Measurements from ENCODE around the gene ADRA2C.
"Not testable (repeated sequence)": the region's sequence is repeated elsewhere in the genome, so short reads cannot be mapped to it uniquely, and the experiment has no call there.

ADRA2C gene

GRCh38 chr4:3801521-3801920, 35.3 kb downstream of the ADRA2C start:
- no peak for DNase-seq

- no peak for DNase-seq
Observed at GRCh38 chr4:3801931-3802550, 35.9 kb downstream of the ADRA2C start.

- DNase-seq: no peak
Observed at GRCh38 chr4:3802571-3803474, 36.6 kb downstream of the ADRA2C start.

- no peak for DNase-seq
Observed at GRCh38 chr4:3803475-3803847, 37.3 kb downstream of the ADRA2C start.

GRCh38 chr4:3803946-3804345, 37.8 kb downstream of the ADRA2C start:
- no peak for DNase-seq

GRCh38 chr4:3805026-3805425, 38.8 kb downstream of the ADRA2C start:
- DNase-seq: no peak

GRCh38 chr4:3805731-3806130, 39.5 kb downstream of the ADRA2C start:
- DNase-seq: no peak

GRCh38 chr4:3807311-3807710, 41.1 kb downstream of the ADRA2C start:
- DNase-seq: no peak

GRCh38 chr4:3807822-3808496, 41.8 kb downstream of the ADRA2C start:
- no peak for DNase-seq

GRCh38 chr4:3808597-3808996, 42.4 kb downstream of the ADRA2C start:
- DNase-seq: no peak

- no peak for DNase-seq
Observed at GRCh38 chr4:3809028-3809427, 42.8 kb downstream of the ADRA2C start.

- DNase-seq: no peak
Observed at GRCh38 chr4:3809451-3810110, 43.4 kb downstream of the ADRA2C start.

GRCh38 chr4:3810111-3810680, 44.0 kb downstream of the ADRA2C start:
- DNase-seq: no peak

GRCh38 chr4:3810796-3811485, 44.8 kb downstream of the ADRA2C start:
- no peak for DNase-seq

GRCh38 chr4:3811621-3812020, 45.4 kb downstream of the ADRA2C start:
- no peak for DNase-seq

GRCh38 chr4:3812211-3812934, 46.2 kb downstream of the ADRA2C start:
- no peak for DNase-seq

- DNase-seq: no peak
Observed at GRCh38 chr4:3813151-3814052, 47.2 kb downstream of the ADRA2C start.

- DNase-seq: no peak
Observed at GRCh38 chr4:3814053-3814570, 47.9 kb downstream of the ADRA2C start.

- not testable (repeated sequence) for DNase-seq
Observed at GRCh38 chr4:3814838-3815237, 48.7 kb downstream of the ADRA2C start.

- DNase-seq: no peak
Observed at GRCh38 chr4:3816256-3816825, 50.2 kb downstream of the ADRA2C start.
